ENCODE data around the gene SLC44A4.

The SLC44A4 gene

DNA sequence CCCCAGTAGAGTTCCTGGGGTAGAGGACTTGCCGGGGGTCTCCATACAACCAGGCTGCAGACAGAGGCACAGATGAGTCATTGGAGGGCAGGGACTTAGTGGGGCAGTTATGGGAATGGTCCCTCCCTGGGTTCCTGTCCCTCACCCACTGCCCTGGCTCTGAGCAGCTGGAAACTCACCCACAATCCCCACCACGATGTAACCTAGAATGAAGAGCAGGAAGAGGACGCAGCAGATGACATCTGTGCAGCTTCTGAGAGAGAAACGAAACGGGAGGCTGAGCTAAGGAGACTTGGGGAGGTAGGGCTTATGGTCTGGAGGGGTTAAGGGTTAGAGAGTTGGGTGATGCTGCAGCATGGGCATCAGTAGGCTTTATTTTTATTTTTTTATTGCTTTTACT lies 2.9 kb downstream of the SLC44A4 start:
- no peak overlapping the region for H3K4me3 ChIP-seq (ENCODE audit: low read length)
- no peaks in the 10 kb centered on the region for H3K27me3 ChIP-seq (ENCODE audit: control insufficient read depth, low read length)
- no peaks in the 10 kb centered on the region for H3F3A ChIP-seq (ENCODE audit: control insufficient read depth, insufficient read depth)
- peaks cover 11% of the 10 kb centered on the region for H3K4me1 ChIP-seq (ENCODE audit: control insufficient read depth, low read length)
- TF ChIP-seq EZH2phosphoT487 (IDR thresholded peaks at IDR 0.05; ENCODE audit: borderline replicate concordance, low read length) = no peak
- TF ChIP-seq, protein P1, sequence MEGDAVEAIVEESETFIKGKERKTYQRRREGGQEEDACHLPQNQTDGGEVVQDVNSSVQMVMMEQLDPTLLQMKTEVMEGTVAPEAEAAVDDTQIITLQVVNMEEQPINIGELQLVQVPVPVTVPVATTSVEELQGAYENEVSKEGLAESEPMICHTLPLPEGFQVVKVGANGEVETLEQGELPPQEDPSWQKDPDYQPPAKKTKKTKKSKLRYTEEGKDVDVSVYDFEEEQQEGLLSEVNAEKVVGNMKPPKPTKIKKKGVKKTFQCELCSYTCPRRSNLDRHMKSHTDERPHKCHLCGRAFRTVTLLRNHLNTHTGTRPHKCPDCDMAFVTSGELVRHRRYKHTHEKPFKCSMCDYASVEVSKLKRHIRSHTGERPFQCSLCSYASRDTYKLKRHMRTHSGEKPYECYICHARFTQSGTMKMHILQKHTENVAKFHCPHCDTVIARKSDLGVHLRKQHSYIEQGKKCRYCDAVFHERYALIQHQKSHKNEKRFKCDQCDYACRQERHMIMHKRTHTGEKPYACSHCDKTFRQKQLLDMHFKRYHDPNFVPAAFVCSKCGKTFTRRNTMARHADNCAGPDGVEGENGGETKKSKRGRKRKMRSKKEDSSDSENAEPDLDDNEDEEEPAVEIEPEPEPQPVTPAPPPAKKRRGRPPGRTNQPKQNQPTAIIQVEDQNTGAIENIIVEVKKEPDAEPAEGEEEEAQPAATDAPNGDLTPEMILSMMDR (IDR thresholded peaks at IDR 0.05; ENCODE audit: low read depth, low read length, poor library complexity, severe bottlenecking) = no peak
- H3K36me3 ChIP-seq (ENCODE audit: control insufficient read depth, low read length) = peaks cover 14% of the 10 kb centered on the region
- no peak overlapping the region for H3K4me2 ChIP-seq (ENCODE audit: low read length)
- H3K27ac ChIP-seq (ENCODE audit: low read depth, low read length) = no peak overlapping the region
- H3K79me2 ChIP-seq (ENCODE audit: control insufficient read depth, low read length) = no peaks in the 10 kb centered on the region
- no peaks in the 10 kb centered on the region for H3K9me3 ChIP-seq (ENCODE audit: control insufficient read depth, insufficient read depth, low read length)
- H3K9me2 ChIP-seq (replicated peaks; ENCODE audit: control insufficient read depth, low read length) = no peaks in the 10 kb centered on the region
- H4K20me1 ChIP-seq (ENCODE audit: control insufficient read depth, insufficient read depth, low read depth, low read length) = no peaks in the 10 kb centered on the region

DNA sequence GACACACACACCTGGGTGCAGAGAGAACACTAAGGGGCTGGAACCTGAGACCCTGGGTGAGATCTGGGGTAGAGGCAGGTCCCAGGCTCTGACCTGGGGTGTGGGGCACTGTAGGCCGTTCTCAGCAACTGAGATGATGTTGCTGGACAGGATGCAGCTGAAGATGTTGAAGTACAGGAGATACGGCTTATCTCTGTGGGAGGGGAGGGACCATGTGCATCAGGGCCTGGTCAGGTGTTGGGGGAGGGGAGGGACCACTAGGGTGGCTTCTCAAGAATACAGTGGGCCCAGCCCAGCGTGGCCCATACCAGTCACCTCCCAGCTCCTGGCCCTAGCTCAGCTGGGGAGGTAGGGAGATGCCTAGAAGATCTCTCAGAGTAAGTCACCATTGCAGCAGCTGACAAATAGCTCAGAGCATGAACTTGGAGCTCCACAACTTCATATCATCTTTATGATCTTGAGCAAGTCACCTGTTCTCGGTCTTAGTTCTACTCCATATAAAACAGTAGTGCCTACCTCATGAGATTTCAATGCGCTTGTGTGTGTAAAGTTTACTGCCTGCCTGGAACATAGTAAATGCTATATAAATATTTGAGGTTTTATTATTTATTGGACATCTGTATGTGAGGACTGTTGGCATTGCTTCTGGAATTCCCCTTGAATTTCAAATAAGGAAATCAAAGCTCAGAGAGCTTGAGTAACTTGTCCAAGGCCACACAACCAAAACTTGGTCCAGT lies 3.8 kb downstream of the SLC44A4 start:
- H3K9me3 ChIP-seq (ENCODE audit: control insufficient read depth, insufficient read depth, low read length) = no peaks in the 10 kb centered on the region
- H3K4me1 ChIP-seq (ENCODE audit: control insufficient read depth, low read length) = peaks cover 11% of the 10 kb centered on the region
- peaks cover 5% of the 10 kb centered on the region for H3K36me3 ChIP-seq (ENCODE audit: control insufficient read depth, low read length)
- no peaks in the 10 kb centered on the region for H3K27me3 ChIP-seq (ENCODE audit: control insufficient read depth, low read length)
- H3K4me3 ChIP-seq (ENCODE audit: low read length) = no peak overlapping the region
- TF ChIP-seq, protein P1 (IDR thresholded peaks at IDR 0.05; ENCODE audit: low read depth, low read length, poor library complexity, severe bottlenecking) = no peak
- TF ChIP-seq EZH2phosphoT487 (IDR thresholded peaks at IDR 0.05; ENCODE audit: borderline replicate concordance, low read length) = no peak
- no peaks in the 10 kb centered on the region for H3K9me2 ChIP-seq (replicated peaks; ENCODE audit: control insufficient read depth, low read length)
- no peaks in the 10 kb centered on the region for H3K79me2 ChIP-seq (ENCODE audit: control insufficient read depth, low read length)
- H3K27ac ChIP-seq (ENCODE audit: low read depth, low read length) = no peak overlapping the region
- H4K20me1 ChIP-seq (ENCODE audit: control insufficient read depth, insufficient read depth, low read depth, low read length) = no peaks in the 10 kb centered on the region
- no peaks in the 10 kb centered on the region for H3F3A ChIP-seq (ENCODE audit: control insufficient read depth, insufficient read depth)
- no peak overlapping the region for H3K4me2 ChIP-seq (ENCODE audit: low read length)

DNA sequence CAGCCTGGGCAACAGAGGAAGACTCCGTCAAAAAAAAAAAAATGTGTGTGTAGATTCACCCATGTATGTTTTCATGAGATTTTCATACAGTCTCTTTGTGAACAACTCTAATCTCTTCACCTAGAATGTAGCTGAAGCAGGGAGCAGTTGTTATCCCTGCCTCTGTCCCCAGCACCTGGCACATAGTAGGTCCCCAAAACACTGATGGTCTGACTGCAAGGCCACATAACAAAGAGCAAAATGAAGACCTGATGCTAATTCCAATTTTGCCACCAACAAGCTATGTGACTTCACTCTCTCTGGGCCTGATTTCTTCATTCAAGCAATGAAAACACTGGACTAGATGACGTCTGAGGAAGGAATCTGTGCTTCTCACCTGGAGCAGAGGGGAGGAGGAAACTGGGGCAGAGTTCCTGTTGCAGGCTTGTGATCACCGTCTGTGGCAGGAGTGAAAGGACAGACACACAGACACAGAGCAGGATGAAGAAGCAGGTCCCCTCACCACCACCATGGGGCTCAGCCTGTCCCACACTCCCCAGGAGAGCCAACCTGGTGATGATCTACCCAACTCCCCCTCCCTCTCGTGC lies 4.6 kb downstream of the SLC44A4 start:
- no peak overlapping the region for H3K4me3 ChIP-seq (ENCODE audit: low read length)
- H3K79me2 ChIP-seq (ENCODE audit: control insufficient read depth, low read length) = no peaks in the 10 kb centered on the region
- H3K9me3 ChIP-seq (ENCODE audit: control insufficient read depth, insufficient read depth, low read length) = no peaks in the 10 kb centered on the region
- no peaks in the 10 kb centered on the region for H3K9me2 ChIP-seq (replicated peaks; ENCODE audit: control insufficient read depth, low read length)
- no peaks in the 10 kb centered on the region for H3K36me3 ChIP-seq (ENCODE audit: control insufficient read depth, low read length)
- H3K4me2 ChIP-seq (ENCODE audit: low read length) = no peak overlapping the region
- H3K27ac ChIP-seq (ENCODE audit: low read depth, low read length) = no peak overlapping the region
- no peaks in the 10 kb centered on the region for H4K20me1 ChIP-seq (ENCODE audit: control insufficient read depth, insufficient read depth, low read depth, low read length)
- peaks cover 3% of the 10 kb centered on the region for H3K27me3 ChIP-seq (ENCODE audit: control insufficient read depth, low read length)
- H3F3A ChIP-seq (ENCODE audit: control insufficient read depth, insufficient read depth) = no peaks in the 10 kb centered on the region
- peaks cover 11% of the 10 kb centered on the region for H3K4me1 ChIP-seq (ENCODE audit: control insufficient read depth, low read length)
- TF ChIP-seq, protein P1 (IDR thresholded peaks at IDR 0.05; ENCODE audit: low read depth, low read length, poor library complexity, severe bottlenecking) = no peak
- TF ChIP-seq EZH2phosphoT487 (IDR thresholded peaks at IDR 0.05; ENCODE audit: borderline replicate concordance, low read length) = no peak
